Measurements from ENCODE around the gene SLC43A2. TPM values are rescaled to one million over a fixed set of nuclear protein-coding genes. Genes with fewer than 3 reads are reported as not detected.

SLC43A2 gene
- total and polyA plus RNA-seq, 2 of the 13 experiments (the other 11 are each of a cell fraction or from before 2014, with no cell fraction given) = 7.3 to 20.0 TPM

GRCh38 chr17:1548032-1548431, 80.6 kb downstream of the SLC43A2 start:
- 97% methylated on average over 16 of the region's 18 CpGs for WGBS (ENCODE audit: low lambda C conversion rate)
- H3K27me3 ChIP-seq (ENCODE audit: control insufficient read depth in 1 of 2, insufficient read depth in 2 of 2, low read length in 2 of 2) = no peaks in the 10 kb centered on the region
- no peaks in the 10 kb centered on the region for H3K4me1 ChIP-seq (ENCODE audit: insufficient read depth, low read length)
- POLR2A ChIA-PET = no interaction called here
- no peak overlapping the region for H2AFZ ChIP-seq (ENCODE audit: low read length)
- intact Hi-C loops (cut with micrococcal nuclease; ENCODE audit: unreplicated experiment) (no loop called here), in situ Hi-C loops (cut with HindIII; ENCODE audit: extremely low pct_ligation_motif_present, low pct_unique_long_range_greater_than_20kb) (no loop called here)
- no peak overlapping the region for H3K4me3 ChIP-seq (replicated peaks in 1 of 3; ENCODE audit: insufficient read depth in 1 of 3, low read depth in 2 of 3, low read length in 3 of 3)
- no peak overlapping the region for H3K4me2 ChIP-seq (ENCODE audit: low read depth, low read length)
- no peak overlapping the region for H3K9ac ChIP-seq (ENCODE audit: insufficient read depth, low read depth, low read length)
- FAIRE-seq (no peak), DNase-seq (ENCODE audit: low spot score) (no peak), ATAC-seq (no peak)
- H4K20me1 ChIP-seq (ENCODE audit: insufficient read depth, low read length) = no peaks in the 10 kb centered on the region
- TF ChIP-seq AGO2 (optimal IDR thresholded peaks at IDR 0.05; ENCODE audit: low read depth, low read length) (peak; percentile 50), ZNF576 (CRISPR knock-in tag; IDR thresholded peaks at IDR 0.05) (no peak)
- CTCF ChIA-PET (ENCODE audit: low intra/inter-chr PET ratio, low total read pairs) = no interaction called here
- H3K79me2 ChIP-seq (ENCODE audit: insufficient read depth, low read length) = no peaks in the 10 kb centered on the region
- H3K36me3 ChIP-seq (replicated peaks in 1 of 2; ENCODE audit: control insufficient read depth in 1 of 2, insufficient read depth in 2 of 2, low read length in 2 of 2) = peaks cover 15 to 43% of the 10 kb centered on the region in 2 experiments
- no TSS peak for BruUV-seq (replicated peaks)
- no peaks in the 10 kb centered on the region for H3K9me3 ChIP-seq (ENCODE audit: low read length)
- no peak overlapping the region for H3K27ac ChIP-seq (ENCODE audit: extremely low read length, insufficient read depth, low read length)

- no TSS peak for BruUV-seq (replicated peaks)
- no peaks in the 10 kb centered on the region for H3K9me3 ChIP-seq (ENCODE audit: low read length)
- intact Hi-C loops (cut with micrococcal nuclease; ENCODE audit: unreplicated experiment) (no loop called here), in situ Hi-C loops (cut with HindIII; ENCODE audit: extremely low pct_ligation_motif_present, low pct_unique_long_range_greater_than_20kb) (no loop called here)
- WGBS (ENCODE audit: low lambda C conversion rate) = 100% methylated on average over 3 of the region's 6 CpGs
- H3K9ac ChIP-seq (ENCODE audit: insufficient read depth, low read depth, low read length) = no peak overlapping the region
- no peak for FAIRE-seq
- no peak for ATAC-seq
- H3K36me3 ChIP-seq (replicated peaks in 1 of 2; ENCODE audit: control insufficient read depth in 1 of 2, insufficient read depth in 2 of 2, low read length in 2 of 2) = peaks cover 17 to 45% of the 10 kb centered on the region in 2 experiments; a peak in 4 of 5 replicates
- H3K79me2 ChIP-seq (ENCODE audit: insufficient read depth, low read length) = no peaks in the 10 kb centered on the region
- H3K27me3 ChIP-seq (ENCODE audit: control insufficient read depth in 1 of 2, insufficient read depth in 2 of 2, low read length in 2 of 2) = no peaks in the 10 kb centered on the region
- H3K27ac ChIP-seq (ENCODE audit: extremely low read length, insufficient read depth, low read length) = no peak overlapping the region
- H4K20me1 ChIP-seq (ENCODE audit: insufficient read depth, low read length) = no peaks in the 10 kb centered on the region
- DNase-seq (ENCODE audit: low spot score) = no peak
- no peak overlapping the region for H3K4me3 ChIP-seq (replicated peaks in 1 of 3; ENCODE audit: insufficient read depth in 1 of 3, low read depth in 2 of 3, low read length in 3 of 3)
- H2AFZ ChIP-seq (ENCODE audit: low read length) = no peak overlapping the region
- ChIA-PET POLR2A (interaction anchor here (1.2 kb wide), 1 partner anchor 15 kb away, joined by 3 read pairs; no protein-coding TSS in a partner anchor), CTCF (ENCODE audit: low intra/inter-chr PET ratio, low total read pairs) (no interaction called here)
- no peaks in the 10 kb centered on the region for H3K4me1 ChIP-seq (ENCODE audit: insufficient read depth, low read length)
- H3K4me2 ChIP-seq (ENCODE audit: low read depth, low read length) = no peak overlapping the region
- TF ChIP-seq ZBTB2 (CRISPR knock-in tag; IDR thresholded peaks at IDR 0.05; ENCODE audit: low read depth) = no peak
- TF ChIP-seq ZNF761 (CRISPR knock-in tag; conservative IDR thresholded peaks at IDR 0.05) = no peak
- no peak for TF ChIP-seq MLX (CRISPR knock-in tag; IDR thresholded peaks at IDR 0.05)
- TF ChIP-seq ZFP90 (CRISPR knock-in tag; IDR thresholded peaks at IDR 0.05; ENCODE audit: borderline replicate concordance) = no peak
- TF ChIP-seq CREBL2 (CRISPR knock-in tag; IDR thresholded peaks at IDR 0.05; ENCODE audit: borderline replicate concordance) = no peak
- no peak for TF ChIP-seq ZNF556 (CRISPR knock-in tag; IDR thresholded peaks at IDR 0.05; ENCODE audit: borderline replicate concordance)
- TF ChIP-seq TIGD3 (CRISPR knock-in tag; IDR thresholded peaks at IDR 0.05; ENCODE audit: borderline replicate concordance) = no peak
- TF ChIP-seq EZH2 (conservative IDR thresholded peaks at IDR 0.05; ENCODE audit: low read depth, low read length) = no peak
- no peak for TF ChIP-seq ATF3 (CRISPR knock-in tag; IDR thresholded peaks at IDR 0.05)
- TF ChIP-seq MBNL3 (CRISPR knock-in tag; conservative IDR thresholded peaks at IDR 0.05) = no peak
These were observed 82.2 kb downstream of the SLC43A2 start for GRCh38 chr17:1546292-1546922.

Measured in HepG2 (cell line).